ENCODE results near the gene PADI3. TPM values are rescaled to one million over a fixed set of nuclear protein-coding genes. Genes with fewer than 3 reads are reported as not detected.

The PADI3 gene
- total RNA-seq, 1 experiment from 2014 or later, result 2.5 TPM

- Histone ChIP-seq H4K5ac (ENCODE audit: insufficient read length, low read depth, low read length) (no peak overlapping the region), H2AK5ac (ENCODE audit: insufficient read length, low read length) (no peak overlapping the region), H3T11ph (ENCODE audit: low read length) (no peak overlapping the region), H3K4ac (ENCODE audit: low read depth, low read length) (no peak overlapping the region), H2BK12ac (ENCODE audit: insufficient read length, low read depth, low read length) (no peak overlapping the region), H4K91ac (ENCODE audit: insufficient read length, low read depth, low read length) (no peak overlapping the region), H3K23ac (ENCODE audit: insufficient read length, low read depth, low read length) (no peak overlapping the region), H4K20me1 (ENCODE audit: control insufficient read depth, insufficient read depth, insufficient read length) (no peaks in the 10 kb centered on the region), H3K14ac (ENCODE audit: insufficient read depth, low read length) (no peak overlapping the region), H3K9ac (ENCODE audit: extremely low read depth, insufficient read length, low read length) (no peak overlapping the region), H3K4me2 (ENCODE audit: insufficient read depth, insufficient read length, low read length) (no peak overlapping the region), H2AFZ (ENCODE audit: low read length) (no peak overlapping the region), H3K27ac (ENCODE audit: insufficient read length, low read depth, low read length) (no peak overlapping the region), H3K9me3 (ENCODE audit: control insufficient read depth, low read depth, low read length) (peaks cover 19% of the 10 kb centered on the region), H2BK15ac (ENCODE audit: low read depth, low read length) (no peak overlapping the region), H3K23me2 (ENCODE audit: insufficient read length, low read depth, low read length, poor library complexity, severe bottlenecking) (no peaks in the 10 kb centered on the region), H2BK20ac (ENCODE audit: low read depth, low read length, poor library complexity, severe bottlenecking) (no peak overlapping the region), H3K79me2 (ENCODE audit: insufficient read depth, low read length) (no peaks in the 10 kb centered on the region), H3K4me1 (ENCODE audit: insufficient read depth, low read length) (peaks cover 3% of the 10 kb centered on the region; the same call in 1 of the 2 replicates), H3K79me1 (ENCODE audit: insufficient read depth, low read depth, low read length, poor library complexity, severe bottlenecking) (no peaks in the 10 kb centered on the region), H4K8ac (replicated peaks; ENCODE audit: insufficient read length, low read depth, low read length) (no peak overlapping the region), H2BK5ac (ENCODE audit: insufficient read length, low read length) (no peak overlapping the region), H2BK120ac (ENCODE audit: low read depth, low read length, poor library complexity, severe bottlenecking) (no peak overlapping the region), H3K56ac (ENCODE audit: insufficient read length, low read depth, low read length) (no peak overlapping the region), H3K27me3 (ENCODE audit: insufficient read depth, low read length) (no peaks in the 10 kb centered on the region), H3K18ac (ENCODE audit: insufficient read length, low read depth, low read length) (no peak overlapping the region)
- no CpG with 5 or more reads among the region's 14 CpGs for WGBS (ENCODE audit: extremely low coverage, insufficient read length, low lambda C conversion rate)
- TF ChIP-seq CTCF (conservative IDR thresholded peaks at IDR 0.05), result no peak
- Mint-ChIP-seq H3K9me3 (peaks cover 15 to 16% of the 10 kb centered on the region in 2 experiments), H3K4me3 (no peak overlapping the region), H3K27me3 (ENCODE audit: low read depth) (peaks cover 10% of the 10 kb centered on the region), H3K27ac (no peak overlapping the region), H3K4me1 (peaks cover 41 to 47% of the 10 kb centered on the region in 2 experiments), H3K36me3 (ENCODE audit: insufficient read depth in 1 of 3, low read depth in 3 of 3) (peaks cover 8 to 14% (median 11%) of the 10 kb centered on the region in 3 experiments)
- no peak for DNase-seq
Observed at GRCh38 chr1:17305576-17306095, 56.7 kb downstream of the PADI3 start.

All from H9 (cell line).